Karpas-422 (cell line): ENCODE results near the gene USP17L26. TPM values are rescaled to one million over a fixed set of nuclear protein-coding genes. Genes with fewer than 3 reads are reported as not detected.
"Not testable (repeated sequence)": the region's sequence is repeated elsewhere in the genome, so short reads cannot be mapped to it uniquely, and the experiment has no call there.

Experiments
- DNase-seq: peaks from one replicate; pipeline ENCODE4 v3.0.0-alpha.2; 2015
- H2AFZ ChIP-seq: fragments of 200-600 bp; sonication (generic); 2 replicates; pipeline ENCODE4 v1.6.1; 2014; ENCODE audit warnings: antibody characterized with exemption, low read length, mixed read lengths
- H3K27ac ChIP-seq: fragments of 200-600 bp; sonication (generic); 2 replicates; pipeline ENCODE4 v1.5.1; 2014; ENCODE audit warnings: mild to moderate bottlenecking, low read length, moderate library complexity
- H3K27me3 ChIP-seq: fragments of 200-600 bp; sonication (generic); 2 replicates; pipeline ENCODE4 v1.6.1; 2014; ENCODE audit warnings: low read length, mixed read lengths
- H3K36me3 ChIP-seq: fragments of 200-600 bp; sonication (generic); 2 replicates; pipeline ENCODE4 v1.6.1; 2014; ENCODE audit warnings: low read length, mixed read lengths; ENCODE audit not compliant: insufficient read depth
- H3K4me1 ChIP-seq: fragments of 200-600 bp; sonication (generic); 2 replicates; pipeline ENCODE4 v1.6.1; 2014; ENCODE audit warnings: mild to moderate bottlenecking, low read length, mixed read lengths
- H3K4me2 ChIP-seq: fragments of 200-600 bp; sonication (generic); 2 replicates; pipeline ENCODE4 v1.6.1; 2014; ENCODE audit warnings: low read length, low read depth, mild to moderate bottlenecking; ENCODE audit not compliant: poor library complexity, severe bottlenecking
- H3K4me3 ChIP-seq: fragments of 200-600 bp; sonication (generic); 2 replicates; pipeline ENCODE4 v1.5.1; 2014; ENCODE audit warnings: mild to moderate bottlenecking, antibody characterized with exemption, low read length, mixed read lengths
- H3K79me2 ChIP-seq: fragments of 200-600 bp; sonication (generic); 2 replicates; pipeline ENCODE4 v1.6.1; 2014; ENCODE audit warnings: mild to moderate bottlenecking, low read length, mixed read lengths
- H3K9ac ChIP-seq: fragments of 200-600 bp; sonication (generic); 2 replicates; pipeline ENCODE4 v1.6.0; 2014; ENCODE audit warnings: low read length
- H3K9me2 ChIP-seq: fragments of 200-600 bp; sonication (generic), shearing (Covaris generic); replicated peaks from 2 replicates; pipeline ENCODE4 v1.6.0; 2014; ENCODE audit warnings: mild to moderate bottlenecking, low read length, moderate library complexity; ENCODE audit not compliant: insufficient read depth
- H3K9me3 ChIP-seq: fragments of 300-700, 200-600 bp; sonication (generic); 2 replicates; pipeline ENCODE4 v1.6.1; 2014; ENCODE audit warnings: low read length, mixed read lengths
- H4K20me1 ChIP-seq: fragments of 200-600 bp; sonication (generic); 2 replicates; pipeline ENCODE4 v1.6.1; 2014; ENCODE audit warnings: mild to moderate bottlenecking, antibody characterized with exemption, low read length, low read depth; ENCODE audit not compliant: insufficient read depth
- total RNA-seq: library from RNA; depleted of rRNA; stranded (reverse); fragments of >200 nt; shearing (Covaris generic); gene quantifications from 2 replicates; pipeline ENCODE4 v1.2.3, GENCODE V29; 2014; ENCODE audit warnings: low replicate concordance; rRNA removed

The USP17L26 gene, protein sequence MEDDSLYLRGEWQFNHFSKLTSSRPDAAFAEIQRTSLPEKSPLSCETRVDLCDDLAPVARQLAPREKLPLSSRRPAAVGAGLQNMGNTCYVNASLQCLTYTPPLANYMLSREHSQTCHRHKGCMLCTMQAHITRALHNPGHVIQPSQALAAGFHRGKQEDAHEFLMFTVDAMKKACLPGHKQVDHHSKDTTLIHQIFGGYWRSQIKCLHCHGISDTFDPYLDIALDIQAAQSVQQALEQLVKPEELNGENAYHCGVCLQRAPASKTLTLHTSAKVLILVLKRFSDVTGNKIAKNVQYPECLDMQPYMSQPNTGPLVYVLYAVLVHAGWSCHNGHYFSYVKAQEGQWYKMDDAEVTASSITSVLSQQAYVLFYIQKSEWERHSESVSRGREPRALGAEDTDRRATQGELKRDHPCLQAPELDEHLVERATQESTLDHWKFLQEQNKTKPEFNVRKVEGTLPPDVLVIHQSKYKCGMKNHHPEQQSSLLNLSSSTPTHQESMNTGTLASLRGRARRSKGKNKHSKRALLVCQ
- not detected in 2 replicates for total RNA-seq

DNA sequence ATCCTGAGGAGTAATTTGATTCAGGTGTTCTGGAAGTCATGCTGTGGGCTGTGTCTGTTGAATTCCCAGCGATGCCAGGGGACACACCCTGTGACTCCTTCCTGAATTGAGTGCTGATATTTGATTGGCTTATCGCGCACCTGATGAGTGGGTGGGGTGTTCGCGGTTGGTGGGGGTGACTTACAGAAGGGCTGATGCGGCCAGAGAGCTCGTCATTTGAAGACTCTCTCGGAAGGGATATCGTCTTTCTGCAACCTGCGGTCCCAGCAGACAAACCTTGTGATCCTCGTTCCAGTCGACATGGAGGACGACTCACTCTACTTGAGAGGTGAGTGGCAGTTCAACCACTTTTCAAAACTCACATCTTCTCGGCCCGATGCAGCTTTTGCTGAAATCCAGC lies at the start of gene USP17L26:
USP17L26 (plus strand) TSS at position 301 of the 400 bp plus-strand sequence; CDS start at position 301, 0 bp downstream.
- H3K4me3 ChIP-seq, H3K4me2 ChIP-seq, H3K9me3 ChIP-seq, H4K20me1 ChIP-seq, H3K27me3 ChIP-seq, H3K79me2 ChIP-seq, H3K4me1 ChIP-seq, H2AFZ ChIP-seq, H3K27ac ChIP-seq, DNase-seq, H3K9me2 ChIP-seq, H3K36me3 ChIP-seq, H3K9ac ChIP-seq: not testable (repeated sequence)

GRCh38 chr4:9324191-9324590 lies 10.3 kb upstream of the USP17L26 start:
- not testable (repeated sequence) for H3K4me1 ChIP-seq, H3K4me2 ChIP-seq, H2AFZ ChIP-seq, H3K4me3 ChIP-seq, H3K27ac ChIP-seq, H4K20me1 ChIP-seq, H3K9me3 ChIP-seq, H3K27me3 ChIP-seq, H3K9me2 ChIP-seq, H3K79me2 ChIP-seq, DNase-seq, H3K36me3 ChIP-seq, H3K9ac ChIP-seq

GRCh38 chr4:9324865-9325264 lies 9.6 kb upstream of the USP17L26 start, which contains the start of gene USP17L24:
Gene USP17L24, plus strand, starts transcription at chr4:9325165. Its CDS starts 0 bp downstream, at chr4:9325165.
- not testable (repeated sequence) for H3K4me3 ChIP-seq, DNase-seq, H4K20me1 ChIP-seq, H3K79me2 ChIP-seq, H3K4me2 ChIP-seq, H3K36me3 ChIP-seq, H3K9me3 ChIP-seq, H3K9me2 ChIP-seq, H2AFZ ChIP-seq, H3K27me3 ChIP-seq, H3K9ac ChIP-seq, H3K27ac ChIP-seq, H3K4me1 ChIP-seq

DNA sequence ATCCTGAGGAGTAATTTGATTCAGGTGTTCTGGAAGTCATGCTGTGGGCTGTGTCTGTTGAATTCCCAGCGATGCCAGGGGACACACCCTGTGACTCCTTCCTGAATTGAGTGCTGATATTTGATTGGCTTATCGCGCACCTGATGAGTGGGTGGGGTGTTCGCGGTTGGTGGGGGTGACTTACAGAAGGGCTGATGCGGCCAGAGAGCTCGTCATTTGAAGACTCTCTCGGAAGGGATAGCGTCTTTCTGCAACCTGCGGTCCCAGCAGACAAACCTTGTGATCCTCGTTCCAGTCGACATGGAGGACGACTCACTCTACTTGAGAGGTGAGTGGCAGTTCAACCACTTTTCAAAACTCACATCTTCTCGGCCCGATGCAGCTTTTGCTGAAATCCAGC lies 4.8 kb upstream of the USP17L26 start, which contains the start of gene USP17L25:
USP17L25 (plus strand) TSS at position 301 of the 400 bp plus-strand sequence; CDS start at position 301, 0 bp downstream.
- H4K20me1 ChIP-seq, H3K9me3 ChIP-seq, H3K27ac ChIP-seq, H3K4me2 ChIP-seq, H3K36me3 ChIP-seq, H3K9me2 ChIP-seq, DNase-seq, H2AFZ ChIP-seq, H3K4me3 ChIP-seq, H3K27me3 ChIP-seq, H3K9ac ChIP-seq, H3K4me1 ChIP-seq, H3K79me2 ChIP-seq: not testable (repeated sequence)

GRCh38 chr4:9339103-9339502 lies 4.6 kb downstream of the USP17L26 start, which contains the start of gene USP17L5:
Gene USP17L5, plus strand, starts transcription at chr4:9339403. Its CDS starts 0 bp downstream, at chr4:9339403.
- not testable (repeated sequence) for H3K36me3 ChIP-seq, H3K27ac ChIP-seq, H3K4me2 ChIP-seq, H3K9me3 ChIP-seq, H3K27me3 ChIP-seq, H3K9ac ChIP-seq, H3K79me2 ChIP-seq, H3K4me3 ChIP-seq, H3K9me2 ChIP-seq, H4K20me1 ChIP-seq, H2AFZ ChIP-seq, H3K4me1 ChIP-seq, DNase-seq

- not testable (repeated sequence) for H3K4me3 ChIP-seq, H3K36me3 ChIP-seq, H4K20me1 ChIP-seq, H3K4me2 ChIP-seq, H3K4me1 ChIP-seq, H3K79me2 ChIP-seq, DNase-seq, H3K27ac ChIP-seq, H3K9ac ChIP-seq, H2AFZ ChIP-seq, H3K27me3 ChIP-seq, H3K9me2 ChIP-seq, H3K9me3 ChIP-seq
Measured at GRCh38 chr4:9343848-9344247, 9.4 kb downstream of the USP17L26 start, which contains the start of gene USP17L27. Gene USP17L27, plus strand, starts transcription at chr4:9344148. Its CDS starts 0 bp downstream, at chr4:9344148.

- H3K4me3 ChIP-seq, H3K4me2 ChIP-seq, H3K79me2 ChIP-seq, H3K4me1 ChIP-seq, H4K20me1 ChIP-seq, H3K9me2 ChIP-seq, H3K9me3 ChIP-seq, H3K27ac ChIP-seq, H3K27me3 ChIP-seq, H3K9ac ChIP-seq, DNase-seq, H2AFZ ChIP-seq, H3K36me3 ChIP-seq: not testable (repeated sequence)
Measured at GRCh38 chr4:9348593-9348992, 14.1 kb downstream of the USP17L26 start, which contains the start of gene USP17L28. Gene USP17L28, plus strand, starts transcription at chr4:9348893. Its CDS starts 0 bp downstream, at chr4:9348893.

DNA sequence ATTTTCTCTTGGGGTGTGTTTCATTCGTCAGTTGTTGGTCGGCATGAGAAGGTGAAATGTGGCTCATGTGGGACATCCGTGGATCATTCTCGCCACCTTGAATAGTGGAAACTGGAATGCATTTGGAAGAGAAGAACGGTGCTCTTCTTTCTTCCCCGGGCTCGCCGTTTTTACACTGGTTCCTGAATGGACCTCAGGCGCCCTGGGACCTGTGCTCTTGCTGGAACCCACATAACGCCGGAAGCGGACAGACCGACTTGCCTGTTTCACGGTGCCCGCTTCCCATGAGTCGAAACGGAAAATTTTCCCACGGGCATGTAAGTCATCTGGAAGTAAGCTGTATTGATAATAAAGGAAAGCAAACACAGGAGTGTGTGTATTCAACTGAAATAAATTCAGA lies 16.4 kb downstream of the USP17L26 start:
- not testable (repeated sequence) for H4K20me1 ChIP-seq, DNase-seq, H3K4me2 ChIP-seq, H3K79me2 ChIP-seq, H3K9ac ChIP-seq, H3K9me2 ChIP-seq, H3K36me3 ChIP-seq, H3K4me1 ChIP-seq, H3K9me3 ChIP-seq, H2AFZ ChIP-seq, H3K4me3 ChIP-seq, H3K27me3 ChIP-seq, H3K27ac ChIP-seq
